Activated T-helper 1 cell treated with anti-CD3 and anti-CD28 coated beads, Interleukin-12 subunit alpha, Interleukin-12 subunit beta, Interleukin-2, Interleukin-4 antibody, amounts not matched to agents 30 ng/mL and 10 ng/mL and 1 ng/mL, durations not matched to agents 14 hours and 24 hours and 36 hours (primary cell): ENCODE data around the gene PLSCR3. TPM values are rescaled to one million over a fixed set of nuclear protein-coding genes. Genes with fewer than 3 reads are reported as not detected.

Experiments
- DNase-seq: peaks from one replicate; pipeline ENCODE4 v3.0.0; 2021; ENCODE audit warnings: low spot score
- H3K27ac Mint-ChIP-seq: one replicate; pipeline ENCODE4 v1.8.0; 2021; ENCODE audit warnings: mild to moderate bottlenecking, mixed read lengths
- H3K27me3 Mint-ChIP-seq: one replicate; pipeline ENCODE4 v1.8.0; 2022; ENCODE audit warnings: mild to moderate bottlenecking, moderate library complexity, mixed read lengths; ENCODE audit not compliant: insufficient read depth
- H3K36me3 Mint-ChIP-seq: one replicate; pipeline ENCODE4 v1.8.0; 2021; ENCODE audit warnings: low read depth, mixed read lengths
- H3K4me1 Mint-ChIP-seq: one replicate; pipeline ENCODE4 v1.8.0; 2021; ENCODE audit warnings: low read depth, mixed read lengths
- H3K4me3 Mint-ChIP-seq: one replicate; pipeline ENCODE4 v1.8.0; 2021; ENCODE audit warnings: mild to moderate bottlenecking, moderate library complexity, mixed read lengths
- H3K9me3 Mint-ChIP-seq: one replicate; pipeline ENCODE4 v1.8.0; 2021; ENCODE audit warnings: mixed read lengths
- intact Hi-C: fragments of 100-400 bp; cut with micrococcal nuclease; formaldehyde crosslinking; loops from one replicate; pipeline ENCODE4 v1.15.1; 2024
- total RNA-seq: library from RNA; stranded (reverse); gene quantifications from 2 replicates; pipeline ENCODE4 v1.2.3, GENCODE V29; 2022

PLSCR3 gene
- total RNA-seq, 1 donor from 2014 or later: 78.2 TPM

DNA sequence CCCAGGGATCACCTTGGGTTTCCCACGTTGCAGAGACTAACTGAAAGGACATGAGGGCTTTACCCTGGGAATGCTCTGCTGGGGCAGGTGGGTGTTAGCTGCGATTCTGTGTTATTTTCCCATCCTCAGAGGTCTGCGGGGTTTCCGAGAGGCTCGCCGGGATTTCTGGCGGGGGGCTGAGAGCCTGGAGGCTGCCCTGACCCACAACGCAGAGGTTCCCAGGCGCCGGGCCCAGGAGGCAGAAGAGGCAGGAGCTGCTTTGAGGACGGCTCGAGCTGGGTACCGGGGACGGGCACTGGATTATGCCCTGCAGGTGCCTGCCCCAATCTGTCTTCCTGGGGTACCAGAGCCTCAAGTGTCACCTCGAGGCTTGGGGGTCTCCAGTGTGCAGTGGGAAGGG lies 51.1 kb downstream of the PLSCR3 start:
- Mint-ChIP-seq H3K4me1 (peaks cover 21% of the 10 kb centered on the region), H3K9me3 (no peaks in the 10 kb centered on the region), H3K4me3 (no peak overlapping the region), H3K36me3 (peaks cover 38% of the 10 kb centered on the region), H3K27me3 (no peaks in the 10 kb centered on the region), H3K27ac (peak overlapping the region; percentile 40)
- DNase-seq: no peak
- intact Hi-C loops: no loop called here

DNA sequence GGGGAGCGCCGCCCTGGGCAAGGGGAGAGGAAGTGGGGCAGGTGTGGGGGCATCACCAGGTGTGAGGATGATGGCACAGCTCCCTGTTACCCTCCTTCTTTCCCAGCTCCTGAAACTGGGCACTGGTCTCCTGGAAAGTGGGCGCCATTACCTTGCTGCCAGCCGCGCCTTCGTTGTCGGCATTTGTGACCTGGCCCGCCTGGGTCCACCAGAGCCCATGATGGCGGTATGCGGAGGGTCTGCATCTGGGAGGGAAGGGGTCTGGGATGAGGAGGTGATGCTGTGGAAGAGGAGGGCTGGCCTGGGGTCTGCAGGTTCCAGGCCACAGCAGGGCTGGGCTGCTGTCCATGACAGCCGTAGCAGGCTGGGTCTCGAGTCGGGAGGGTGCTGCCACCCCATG lies 52.5 kb downstream of the PLSCR3 start:
- Mint-ChIP-seq H3K9me3 (no peaks in the 10 kb centered on the region), H3K4me3 (no peak overlapping the region), H3K36me3 (peaks cover 38% of the 10 kb centered on the region), H3K27me3 (no peaks in the 10 kb centered on the region), H3K27ac (no peak overlapping the region), H3K4me1 (peaks cover 35% of the 10 kb centered on the region)
- intact Hi-C loops: no loop called here
- no peak for DNase-seq

DNA sequence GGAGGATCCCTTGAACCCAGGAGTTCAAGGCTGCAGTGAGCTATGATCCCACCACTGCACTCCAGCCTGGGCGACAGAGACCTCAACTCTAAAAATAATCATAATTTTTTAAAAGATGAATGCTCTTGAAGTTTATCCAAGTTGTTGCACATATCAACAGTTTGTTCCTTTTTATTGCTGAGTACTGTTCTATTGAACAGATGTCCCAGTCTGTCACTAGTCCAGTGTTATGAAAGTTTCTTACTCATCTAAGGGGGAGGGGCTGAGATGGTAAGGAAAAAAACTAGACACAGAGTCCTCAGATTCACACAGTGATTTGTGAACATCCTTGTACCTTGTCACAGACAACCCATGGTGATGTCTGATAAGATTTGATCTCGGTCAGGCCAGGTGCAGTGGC lies 54.1 kb downstream of the PLSCR3 start:
- DNase-seq: no peak
- H3K27ac Mint-ChIP-seq: no peak overlapping the region
- H3K4me3 Mint-ChIP-seq: no peak overlapping the region
- intact Hi-C loops: no loop called here
- H3K9me3 Mint-ChIP-seq: no peaks in the 10 kb centered on the region
- peaks cover 42% of the 10 kb centered on the region for H3K4me1 Mint-ChIP-seq
- H3K27me3 Mint-ChIP-seq: no peaks in the 10 kb centered on the region
- peaks cover 28% of the 10 kb centered on the region for H3K36me3 Mint-ChIP-seq

Other genes starting within 250 kb of the PLSCR3 start
- gene ASGR1, start 215.2 kb downstream of the PLSCR3 start, total RNA-seq: 1.1 and 1.6 TPM in 2 replicates
- 15.3 and 15.5 TPM in 2 replicates for gene DLG4, start 174.7 kb downstream of the PLSCR3 start, total RNA-seq
- 287 and 294 TPM in 2 replicates for gene ACADVL, start 174.6 kb downstream of the PLSCR3 start, total RNA-seq
- gene DVL2, start 160.0 kb downstream of the PLSCR3 start, total RNA-seq: 70.0 and 73.5 TPM in 2 replicates
- 52.5 and 55.4 TPM in 2 replicates for gene PHF23, start 155.1 kb downstream of the PLSCR3 start, total RNA-seq
- 146 and 148 TPM in 2 replicates for gene GABARAP, start 152.1 kb downstream of the PLSCR3 start, total RNA-seq
- gene CTDNEP1, start 142.8 kb downstream of the PLSCR3 start, total RNA-seq: 191 and 193 TPM in 2 replicates
- gene ELP5, start 142.3 kb downstream of the PLSCR3 start, total RNA-seq: 73.6 and 75.5 TPM in 2 replicates
- gene CLDN7, start 132.0 kb downstream of the PLSCR3 start, total RNA-seq: 0.15 and 0.60 TPM in 2 replicates
- 0.17 and 0.31 TPM in 2 replicates for gene SLC2A4, start 112.8 kb downstream of the PLSCR3 start, total RNA-seq
- 0.36 TPM in 1 of 2 replicates, not detected in the other for gene YBX2, start 99.9 kb downstream of the PLSCR3 start, total RNA-seq
- gene EIF5A, start 86.9 kb downstream of the PLSCR3 start, total RNA-seq: 1,241 and 1,262 TPM in 2 replicates
- gene GPS2, start 79.2 kb downstream of the PLSCR3 start, total RNA-seq: 52.3 and 59.0 TPM in 2 replicates
- gene NEURL4, start 65.2 kb downstream of the PLSCR3 start, total RNA-seq: 57.1 and 60.9 TPM in 2 replicates
- 260 and 266 TPM in 2 replicates for gene ACAP1, start 58.0 kb downstream of the PLSCR3 start, total RNA-seq
- gene KCTD11, start 42.4 kb downstream of the PLSCR3 start, total RNA-seq: 5.3 TPM in 2 replicates
- gene TMEM95, start 39.4 kb downstream of the PLSCR3 start, total RNA-seq: 0.17 TPM in 1 of 2 replicates, not detected in the other
- 3.8 and 4.9 TPM in 2 replicates for gene TNK1, start 13.4 kb downstream of the PLSCR3 start, total RNA-seq
- gene TMEM256, start 9.6 kb upstream of the PLSCR3 start, total RNA-seq: 53.5 and 54.7 TPM in 2 replicates
- gene NLGN2, start 13.3 kb upstream of the PLSCR3 start, total RNA-seq: 2.3 and 2.7 TPM in 2 replicates
- not detected in 2 replicates for gene SPEM1, start 25.8 kb upstream of the PLSCR3 start, total RNA-seq
- gene SPEM2, start 31.1 kb upstream of the PLSCR3 start, total RNA-seq: not detected in 2 replicates
- gene SPEM3, start 34.3 kb upstream of the PLSCR3 start, total RNA-seq: not detected in 2 replicates
- gene TMEM102, start 40.9 kb upstream of the PLSCR3 start, total RNA-seq: 12.3 and 14.0 TPM in 2 replicates
- 5.3 and 6.4 TPM in 2 replicates for gene FGF11, start 45.0 kb upstream of the PLSCR3 start, total RNA-seq
- gene CHRNB1, start 50.5 kb upstream of the PLSCR3 start, total RNA-seq: 6.6 and 7.0 TPM in 2 replicates
- 15.1 and 16.0 TPM in 2 replicates for gene ZBTB4, start 85.1 kb upstream of the PLSCR3 start, total RNA-seq
- gene SLC35G6, start 86.9 kb upstream of the PLSCR3 start, total RNA-seq: not detected in 2 replicates
- 221 and 223 TPM in 2 replicates for gene POLR2A, start 89.8 kb upstream of the PLSCR3 start, total RNA-seq
- gene TNFSF12, start 154.5 kb upstream of the PLSCR3 start, total RNA-seq: 18.6 and 26.5 TPM in 2 replicates
- gene TNFSF13, start 164.2 kb upstream of the PLSCR3 start, total RNA-seq: 2.2 and 3.3 TPM in 2 replicates
- 102 and 104 TPM in 2 replicates for gene SENP3, start 167.4 kb upstream of the PLSCR3 start, total RNA-seq
- 2.4 and 3.3 TPM in 2 replicates for gene CD68, start 185.1 kb upstream of the PLSCR3 start, total RNA-seq
- gene MPDU1, start 189.3 kb upstream of the PLSCR3 start, total RNA-seq: 108 and 111 TPM in 2 replicates
- 0.20 and 0.78 TPM in 2 replicates for gene SOX15, start 195.6 kb upstream of the PLSCR3 start, total RNA-seq
- 59.5 and 63.6 TPM in 2 replicates for gene FXR2, start 220.4 kb upstream of the PLSCR3 start, total RNA-seq
- 23.8 and 24.0 TPM in 2 replicates for gene SAT2, start 233.3 kb upstream of the PLSCR3 start, total RNA-seq
- 0.20 TPM in 1 of 2 replicates, not detected in the other for gene SHBG, start 235.6 kb upstream of the PLSCR3 start, total RNA-seq